Esophagus squamous epithelium (tissue), 5 donors: ENCODE measurements around the gene ARHGAP26. TPM values are rescaled to one million over a fixed set of nuclear protein-coding genes. Genes with fewer than 3 reads are reported as not detected.

Experiments
- DNase-seq: peaks from one replicate; lab custom pipeline; 2025; lab: John Stamatoyannopoulos, UW
- H3K27ac ChIP-seq, 4 donors: fragments of 200-600 bp; sonication (generic); one replicate each; pipeline ENCODE4 v1.5.1; 2016 to 2019; ENCODE audit warnings: mild to moderate bottlenecking in 1 of 4
- H3K27me3 ChIP-seq, 4 donors: fragments of 200-600 bp; sonication (generic); 1 replicate in 3 of 4; 2 replicates in 1 of 4; pipeline versions ENCODE4 v1.5.1 to v1.6.0; 2017 to 2021; ENCODE audit warnings: antibody characterized with exemption in 1 of 4
- H3K36me3 ChIP-seq, 3 donors: fragments of 200-600 bp; sonication (generic); one replicate each; pipeline ENCODE4 v1.5.1; 2016 to 2019
- H3K4me1 ChIP-seq, 3 donors: fragments of 200-600 bp; sonication (generic); one replicate each; pipeline ENCODE4 v1.5.1; 2017 to 2019
- H3K4me3 ChIP-seq, 4 donors: fragments of 200-600 bp; sonication (generic); 1 replicate in 3 of 4; 2 replicates in 1 of 4; pipeline ENCODE4 v1.5.1; 2016 to 2019; ENCODE audit warnings: mild to moderate bottlenecking in 2 of 4, moderate library complexity in 1 of 4
- H3K9me3 ChIP-seq, 3 donors: fragments of 200-600 bp; sonication (generic); one replicate each; pipeline ENCODE4 v1.5.1; 2016 to 2019
- CTCF ChIP-seq, 6 experiments: fragments of 450-650 bp in 4 of 6; fragments of 200-600 bp in 2 of 6; sonication (generic) in 2 of 6; IDR thresholded peaks; one replicate each; pipeline ENCODE4 v1.5.1; 2016 to 2019; ENCODE audit warnings: antibody characterized with exemption in 6 of 6, mild to moderate bottlenecking in 4 of 6, moderate library complexity in 4 of 6
- POLR2A ChIP-seq, 4 donors: fragments of 450-650 bp; IDR thresholded peaks; one replicate each; pipeline ENCODE4 v1.6.1; 2017; ENCODE audit warnings: antibody characterized with exemption in 4 of 4, mild to moderate bottlenecking in 4 of 4, moderate library complexity in 3 of 4
- WGBS, 2 donors: methylation state at CpG; one replicate each; pipeline ENCODE4 v1.1.5; 2018; 5-methylcytosine and 5-hydroxymethylcytosine counted together
- intact Hi-C: fragments of 100-400 bp; cut with DNase I; formaldehyde crosslinking; loops from one replicate; pipeline ENCODE4 v1.15.0; 2022
- total RNA-seq, 4 donors: library from RNA; depleted of rRNA; stranded (reverse); fragments of >200 nt; gene quantifications; one replicate each; pipeline ENCODE4 v1.1.0, GENCODE V29; 2016
- donor health status: DM: yes; HTN: yes; CAD: no.

The ARHGAP26 gene
- total RNA-seq, 4 donors from 2014 or later = 4.4 to 18.7 (median 15.4) TPM

GRCh38 chr5:143055596-143056338, 285.6 kb downstream of the ARHGAP26 start:
- Histone ChIP-seq H3K4me1 (peaks cover 0 to 37% (median 0%) of the 10 kb centered on the region in 3 donors), H3K27ac (peak overlapping the region in 1 of 4 donors; percentile 7), H3K9me3 (no peaks in the 10 kb centered on the region), H3K36me3 (peaks cover 0 to 19% (median 0%) of the 10 kb centered on the region in 3 donors), H3K4me3 (no peak overlapping the region), H3K27me3 (no peaks in the 10 kb centered on the region)
- DNase-seq = no peak
- intact Hi-C loops = no loop called here
- 54 to 79% methylated on average over 5 of the region's 5 CpGs for WGBS, 2 donors
- TF ChIP-seq CTCF (IDR thresholded peaks at IDR 0.05) (no peak), POLR2A (IDR thresholded peaks at IDR 0.05) (no peak)

- Histone ChIP-seq H3K4me1 (peaks cover 0 to 37% (median 0%) of the 10 kb centered on the region in 3 donors), H3K9me3 (no peaks in the 10 kb centered on the region), H3K4me3 (no peak overlapping the region), H3K27ac (no peak overlapping the region), H3K36me3 (peaks cover 0 to 19% (median 0%) of the 10 kb centered on the region in 3 donors), H3K27me3 (no peaks in the 10 kb centered on the region)
- TF ChIP-seq CTCF (IDR thresholded peaks at IDR 0.05) (no peak), POLR2A (IDR thresholded peaks at IDR 0.05) (no peak)
- no peak for DNase-seq
- intact Hi-C loops = no loop called here
Observed at GRCh38 chr5:143056339-143056704, 286.1 kb downstream of the ARHGAP26 start.

GRCh38 chr5:143056792-143057579, 286.8 kb downstream of the ARHGAP26 start:
- no peak for DNase-seq
- no peak for TF ChIP-seq CTCF (IDR thresholded peaks at IDR 0.05)
- no peak overlapping the region for H3K4me3 ChIP-seq
- intact Hi-C loops = no loop called here
- H3K4me1 ChIP-seq = peaks cover 0 to 37% (median 0%) of the 10 kb centered on the region in 3 donors
- 68 to 95% methylated on average over 2 of the region's 2 CpGs for WGBS, 2 donors
- peaks cover 0 to 19% (median 0%) of the 10 kb centered on the region in 3 donors for H3K36me3 ChIP-seq
- H3K9me3 ChIP-seq = no peaks in the 10 kb centered on the region
- no peaks in the 10 kb centered on the region for H3K27me3 ChIP-seq
- H3K27ac ChIP-seq = no peak overlapping the region

- intact Hi-C loops = no loop called here
- TF ChIP-seq CTCF (IDR thresholded peaks at IDR 0.05) = no peak
- TF ChIP-seq POLR2A (IDR thresholded peaks at IDR 0.05) = no peak
- Histone ChIP-seq H3K27me3 (no peaks in the 10 kb centered on the region), H3K36me3 (peaks cover 0 to 19% (median 0%) of the 10 kb centered on the region in 3 donors), H3K4me1 (peaks cover 0 to 39% (median 0%) of the 10 kb centered on the region in 3 donors), H3K4me3 (no peak overlapping the region), H3K27ac (no peak overlapping the region), H3K9me3 (no peaks in the 10 kb centered on the region)
- DNase-seq = no peak
- 62 to 80% methylated on average over 3 of the region's 3 CpGs for WGBS, 2 donors
Observed at GRCh38 chr5:143057580-143057999, 287.4 kb downstream of the ARHGAP26 start.

- Histone ChIP-seq H3K4me3 (no peak overlapping the region), H3K9me3 (no peaks in the 10 kb centered on the region), H3K27me3 (no peaks in the 10 kb centered on the region), H3K4me1 (peaks cover 15 to 47% (median 16%) of the 10 kb centered on the region in 3 donors), H3K36me3 (peaks cover 0 to 19% (median 0%) of the 10 kb centered on the region in 3 donors), H3K27ac (peak overlapping the region in 1 of 4 donors; percentile 10)
- TF ChIP-seq POLR2A (IDR thresholded peaks at IDR 0.05) (no peak), CTCF (IDR thresholded peaks at IDR 0.05) (no peak)
- no peak for DNase-seq
- intact Hi-C loops = no loop called here
- 92 to 100% methylated on average over 1 of the region's 1 CpG for WGBS, 2 donors
Observed at GRCh38 chr5:143059355-143059754, 289.2 kb downstream of the ARHGAP26 start.
